ENCODE results near the gene FBXL7. TPM values are rescaled to one million over a fixed set of nuclear protein-coding genes. Genes with fewer than 3 reads are reported as not detected.

FBXL7 gene
- polyA plus RNA-seq, 1 donor (not counting 4 experiments of a cell fraction or from before 2014, with no cell fraction given), result 0.22 TPM

- DNase-seq (ENCODE audit: low read depth, low spot score) (no peak), FAIRE-seq (no peak)
- dilution Hi-C loops (cut with MboI; ENCODE audit: extremely low pct_ligation_motif_present, low sequenced_read_pairs), result no loop called here
- no peaks in the 10 kb centered on the region for H3K27me3 ChIP-seq (ENCODE audit: control insufficient read depth, extremely low read depth, insufficient read depth, low read length)
- no peak overlapping the region for H3K9ac ChIP-seq (ENCODE audit: control insufficient read depth, extremely low read depth, insufficient read depth, low read length)
- H4K20me1 ChIP-seq (ENCODE audit: control insufficient read depth, extremely low read depth, insufficient read depth, low read length), result no peaks in the 10 kb centered on the region
- H3K4me2 ChIP-seq (ENCODE audit: control insufficient read depth, extremely low read depth, insufficient read depth, low read depth, low read length), result no peak overlapping the region
- H3K4me1 ChIP-seq (ENCODE audit: control insufficient read depth, extremely low read depth, insufficient read depth, low read length), result no peaks in the 10 kb centered on the region
- no peak overlapping the region for H2AFZ ChIP-seq (ENCODE audit: control insufficient read depth, low read length)
- no peaks in the 10 kb centered on the region for H3K36me3 ChIP-seq (ENCODE audit: control insufficient read depth in 2 of 2, extremely low read depth in 1 of 2, insufficient read depth in 2 of 2, low read length in 2 of 2)
- no peak for TF ChIP-seq CTCF (optimal IDR thresholded peaks at IDR 0.05 in 1 of 3, IDR thresholded peaks at IDR 0.05 in 1 of 3, conservative IDR thresholded peaks at IDR 0.05 in 1 of 3; ENCODE audit: extremely low read depth in 1 of 3, insufficient read depth in 2 of 3, low read length in 3 of 3)
- TF ChIP-seq EZH2 (IDR thresholded peaks at IDR 0.05; ENCODE audit: low read length), result no peak
- no peak overlapping the region for H3K27ac ChIP-seq (ENCODE audit: control insufficient read depth, insufficient read depth, low read length)
- H3K4me3 ChIP-seq (ENCODE audit: control insufficient read depth in 2 of 3, extremely low read depth in 1 of 3, insufficient read depth in 2 of 3, low read depth in 1 of 3, low read length in 3 of 3), result no peak overlapping the region
- no peaks in the 10 kb centered on the region for H3K79me2 ChIP-seq (ENCODE audit: control insufficient read depth, insufficient read depth, low read length)
- no peaks in the 10 kb centered on the region for H3K9me3 ChIP-seq (ENCODE audit: control insufficient read depth, low read depth, low read length)
- H3K9me1 ChIP-seq (ENCODE audit: control insufficient read depth, extremely low read depth, insufficient read depth, low read length), result no peaks in the 10 kb centered on the region
Observed at GRCh38 chr5:15727375-15727774, 227.4 kb downstream of the FBXL7 start.

DNA sequence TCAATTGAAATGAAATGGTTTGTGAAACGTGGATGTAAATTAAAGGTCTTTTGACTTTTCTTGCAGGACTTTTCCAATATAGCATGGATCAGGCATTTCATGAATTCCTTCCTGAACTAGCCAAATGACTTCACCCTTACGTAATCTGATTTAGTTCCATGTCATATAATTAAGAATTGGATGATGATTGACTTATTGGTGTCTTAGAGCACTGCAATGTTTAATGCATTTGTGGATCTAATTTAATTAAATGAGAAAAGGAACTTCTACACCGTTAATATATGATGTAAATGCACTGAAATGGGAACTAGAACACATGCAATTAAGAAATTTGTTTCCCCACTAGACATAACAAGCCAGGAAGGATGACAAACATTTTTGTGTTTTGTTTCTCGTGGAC is 228.8 kb downstream of the FBXL7 start:
- TF ChIP-seq EZH2 (IDR thresholded peaks at IDR 0.05; ENCODE audit: low read length), result no peak
- dilution Hi-C loops (cut with MboI; ENCODE audit: extremely low pct_ligation_motif_present, low sequenced_read_pairs), result no loop called here

DNA sequence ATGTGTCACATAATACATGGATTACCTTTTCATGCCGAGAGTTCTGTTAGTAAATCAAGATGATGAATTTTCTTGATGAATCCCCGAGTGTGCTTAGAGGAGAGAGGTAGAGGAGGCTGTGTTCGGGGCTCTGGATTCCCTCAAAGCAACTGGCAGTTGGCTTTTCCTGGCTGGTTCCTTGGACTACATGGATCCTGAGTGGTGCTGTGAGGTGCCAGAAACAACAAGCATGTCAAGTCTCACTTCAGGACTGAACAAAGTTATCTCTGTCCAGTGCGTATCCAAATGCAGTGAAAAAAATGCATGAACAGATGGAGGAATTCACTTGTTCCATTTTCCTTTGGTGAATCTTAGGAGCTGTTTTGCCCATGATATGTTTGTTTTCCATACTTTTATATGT is 231.7 kb downstream of the FBXL7 start:
- Histone ChIP-seq H3K79me2 (ENCODE audit: control insufficient read depth, insufficient read depth, low read length) (no peaks in the 10 kb centered on the region), H3K9ac (ENCODE audit: control insufficient read depth, extremely low read depth, insufficient read depth, low read length) (no peak overlapping the region), H3K27me3 (ENCODE audit: control insufficient read depth, extremely low read depth, insufficient read depth, low read length) (no peaks in the 10 kb centered on the region), H3K36me3 (ENCODE audit: control insufficient read depth in 2 of 2, extremely low read depth in 1 of 2, insufficient read depth in 2 of 2, low read length in 2 of 2) (no peaks in the 10 kb centered on the region), H3K27ac (ENCODE audit: control insufficient read depth, insufficient read depth, low read length) (no peak overlapping the region), H3K4me3 (ENCODE audit: control insufficient read depth in 2 of 3, extremely low read depth in 1 of 3, insufficient read depth in 2 of 3, low read depth in 1 of 3, low read length in 3 of 3) (no peak overlapping the region), H3K9me3 (ENCODE audit: control insufficient read depth, low read depth, low read length) (no peaks in the 10 kb centered on the region), H2AFZ (ENCODE audit: control insufficient read depth, low read length) (no peak overlapping the region), H3K4me2 (ENCODE audit: control insufficient read depth, extremely low read depth, insufficient read depth, low read depth, low read length) (no peak overlapping the region), H3K9me1 (ENCODE audit: control insufficient read depth, extremely low read depth, insufficient read depth, low read length) (no peaks in the 10 kb centered on the region), H3K4me1 (ENCODE audit: control insufficient read depth, extremely low read depth, insufficient read depth, low read length) (no peaks in the 10 kb centered on the region), H4K20me1 (ENCODE audit: control insufficient read depth, extremely low read depth, insufficient read depth, low read length) (no peaks in the 10 kb centered on the region)
- no peak for DNase-seq (ENCODE audit: low read depth, low spot score)
- TF ChIP-seq CTCF (optimal IDR thresholded peaks at IDR 0.05 in 1 of 3, IDR thresholded peaks at IDR 0.05 in 1 of 3, conservative IDR thresholded peaks at IDR 0.05 in 1 of 3; ENCODE audit: extremely low read depth in 1 of 3, insufficient read depth in 2 of 3, low read length in 3 of 3) (no peak), EZH2 (IDR thresholded peaks at IDR 0.05; ENCODE audit: low read length) (no peak)
- dilution Hi-C loops (cut with MboI; ENCODE audit: extremely low pct_ligation_motif_present, low sequenced_read_pairs), result no loop called here
- FAIRE-seq, result no peak

More for the DNA sequence above, 228.8 kb downstream of the FBXL7 start:
- FAIRE-seq (no peak), DNase-seq (ENCODE audit: low read depth, low spot score) (no peak)
- Histone ChIP-seq H3K27me3 (ENCODE audit: control insufficient read depth, extremely low read depth, insufficient read depth, low read length) (no peaks in the 10 kb centered on the region), H3K27ac (ENCODE audit: control insufficient read depth, insufficient read depth, low read length) (no peak overlapping the region), H3K36me3 (ENCODE audit: control insufficient read depth in 2 of 2, extremely low read depth in 1 of 2, insufficient read depth in 2 of 2, low read length in 2 of 2) (no peaks in the 10 kb centered on the region), H3K79me2 (ENCODE audit: control insufficient read depth, insufficient read depth, low read length) (no peaks in the 10 kb centered on the region), H4K20me1 (ENCODE audit: control insufficient read depth, extremely low read depth, insufficient read depth, low read length) (no peaks in the 10 kb centered on the region), H2AFZ (ENCODE audit: control insufficient read depth, low read length) (no peak overlapping the region), H3K4me1 (ENCODE audit: control insufficient read depth, extremely low read depth, insufficient read depth, low read length) (no peaks in the 10 kb centered on the region), H3K9me3 (ENCODE audit: control insufficient read depth, low read depth, low read length) (no peaks in the 10 kb centered on the region), H3K4me3 (ENCODE audit: control insufficient read depth in 2 of 3, extremely low read depth in 1 of 3, insufficient read depth in 2 of 3, low read depth in 1 of 3, low read length in 3 of 3) (no peak overlapping the region), H3K9ac (ENCODE audit: control insufficient read depth, extremely low read depth, insufficient read depth, low read length) (no peak overlapping the region), H3K4me2 (ENCODE audit: control insufficient read depth, extremely low read depth, insufficient read depth, low read depth, low read length) (no peak overlapping the region), H3K9me1 (ENCODE audit: control insufficient read depth, extremely low read depth, insufficient read depth, low read length) (no peaks in the 10 kb centered on the region)
